Prostate gland (tissue), 2 donors: ENCODE measurements around the gene TMEM62.

Source experiments
- POLR2A ChIP-seq: fragments of 450-650 bp; IDR thresholded peaks from one replicate; pipeline ENCODE4 v1.6.1; 2016; ENCODE audit warnings: antibody characterized with exemption, mild to moderate bottlenecking
- POLR2AphosphoS5 ChIP-seq: sonication (generic); formaldehyde crosslinking; IDR thresholded peaks from one replicate; pipeline ENCODE4 v1.6.1; 2017; ENCODE audit warnings: antibody characterized with exemption
- TF ChIP-seq, protein P1 (sequence below), 4 experiments: fragments of 200-600 bp in 2 of 4; fragments of 450-650 bp in 2 of 4; sonication (generic) in 2 of 4; IDR thresholded peaks; 1 replicate in 3 of 4; 2 replicates in 1 of 4; pipeline ENCODE4 v1.5.1; 2016 to 2019; ENCODE audit warnings: antibody characterized with exemption in 4 of 4, mild to moderate bottlenecking in 2 of 4, moderate library complexity in 2 of 4

DNA sequence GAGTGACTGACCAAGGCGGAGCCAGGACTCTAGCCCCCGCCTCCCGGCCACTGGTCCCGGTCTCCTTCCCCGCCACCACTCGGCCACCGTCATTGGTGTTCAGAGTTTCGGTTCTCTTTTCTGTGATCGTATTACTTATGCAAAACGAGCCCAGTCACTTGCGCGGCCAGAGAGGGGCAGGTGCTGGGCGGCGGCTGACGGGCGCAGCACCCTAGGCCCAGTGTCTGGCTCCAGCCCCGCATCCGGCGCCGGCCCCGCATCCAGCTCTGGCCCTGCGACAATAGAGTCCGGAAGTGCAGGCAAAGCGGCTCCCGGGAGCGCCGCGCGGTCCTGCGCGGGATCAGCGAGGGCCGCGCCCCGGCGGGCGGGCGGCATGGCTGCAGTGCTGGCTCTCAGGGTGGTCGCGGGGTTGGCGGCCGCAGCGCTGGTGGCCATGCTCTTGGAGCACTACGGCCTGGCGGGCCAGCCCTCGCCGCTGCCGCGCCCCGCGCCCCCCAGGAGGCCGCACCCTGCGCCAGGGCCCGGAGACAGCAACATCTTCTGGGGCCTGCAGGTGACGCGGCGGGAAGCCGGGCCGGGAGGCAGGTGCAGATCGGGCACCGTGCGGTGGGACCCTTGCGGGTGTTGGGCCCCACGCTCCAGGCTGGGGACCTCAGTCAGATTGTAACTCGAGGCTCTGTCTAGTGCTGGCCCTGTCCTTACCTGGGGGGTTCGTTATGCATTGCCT lies at the start of gene TMEM62:
- TF ChIP-seq, protein P1, sequence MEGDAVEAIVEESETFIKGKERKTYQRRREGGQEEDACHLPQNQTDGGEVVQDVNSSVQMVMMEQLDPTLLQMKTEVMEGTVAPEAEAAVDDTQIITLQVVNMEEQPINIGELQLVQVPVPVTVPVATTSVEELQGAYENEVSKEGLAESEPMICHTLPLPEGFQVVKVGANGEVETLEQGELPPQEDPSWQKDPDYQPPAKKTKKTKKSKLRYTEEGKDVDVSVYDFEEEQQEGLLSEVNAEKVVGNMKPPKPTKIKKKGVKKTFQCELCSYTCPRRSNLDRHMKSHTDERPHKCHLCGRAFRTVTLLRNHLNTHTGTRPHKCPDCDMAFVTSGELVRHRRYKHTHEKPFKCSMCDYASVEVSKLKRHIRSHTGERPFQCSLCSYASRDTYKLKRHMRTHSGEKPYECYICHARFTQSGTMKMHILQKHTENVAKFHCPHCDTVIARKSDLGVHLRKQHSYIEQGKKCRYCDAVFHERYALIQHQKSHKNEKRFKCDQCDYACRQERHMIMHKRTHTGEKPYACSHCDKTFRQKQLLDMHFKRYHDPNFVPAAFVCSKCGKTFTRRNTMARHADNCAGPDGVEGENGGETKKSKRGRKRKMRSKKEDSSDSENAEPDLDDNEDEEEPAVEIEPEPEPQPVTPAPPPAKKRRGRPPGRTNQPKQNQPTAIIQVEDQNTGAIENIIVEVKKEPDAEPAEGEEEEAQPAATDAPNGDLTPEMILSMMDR (IDR thresholded peaks at IDR 0.05), result peak in 1 of 4 experiments; percentile 21
- peak; percentile 83 for TF ChIP-seq POLR2AphosphoS5
- peak; percentile 84 for TF ChIP-seq POLR2A
